Endothelial cell of umbilical vein (primary cell): Measurements from ENCODE around the gene ARTN. TPM values are rescaled to one million over a fixed set of nuclear protein-coding genes. Genes with fewer than 3 reads are reported as not detected.

Experiments used
- BruUV-seq: library from RNA; stranded (reverse); fragments of 400-500 nt; replicated peaks from 2 replicates; lab custom pipeline; 2021; lab: Mats Ljungman, UMichigan
- CTCF ChIA-PET: fragments of 300-600, 350-600 bp; sonication (Branson Sonifier 250); formaldehyde crosslinking; loops from one replicate; lab custom pipeline; 2021; ENCODE audit warnings: antibody characterized with exemption, inconsistent platforms; lab: Charles Lee
- POLR2A ChIA-PET: fragments of 300-600, 350-600 bp; sonication (Branson Sonifier 250); formaldehyde crosslinking; loops from one replicate; lab custom pipeline; 2021; ENCODE audit warnings: antibody characterized with exemption, inconsistent platforms; lab: Charles Lee
- DNase-seq: peaks from one replicate; pipeline ENCODE4 v3.0.0-alpha.2; 2011; ENCODE audit warnings: low read depth, low spot score
- FAIRE-seq: peaks from 2 replicates; lab custom pipeline; 2011; peaks lifted over from hg19 to GRCh38; lab: Jason Lieb, UNC
- H2AFZ ChIP-seq: 2 replicates; pipeline ENCODE4 v1.6.0; 2012; ENCODE audit warnings: low read depth, low read length, control low read depth, inconsistent platforms
- H3K27ac ChIP-seq: 2 replicates; pipeline ENCODE4 v1.5.1; 2011; ENCODE audit warnings: low read depth, mild to moderate bottlenecking, control low read depth, low read length, moderate library complexity; ENCODE audit not compliant: insufficient read depth
- H3K27me3 ChIP-seq, 2 experiments: 2 replicates each; pipeline versions ENCODE4 v1.6.0 to v1.6.1; 2011; ENCODE audit warnings: low read length in 2 of 2, mixed read lengths in 1 of 2; ENCODE audit not compliant: control insufficient read depth in 2 of 2, insufficient read depth in 2 of 2
- H3K36me3 ChIP-seq, 2 experiments: 2 replicates in 1 of 2; 3 replicates in 1 of 2; pipeline ENCODE4 v1.5.1; 2011; ENCODE audit warnings: low read length in 2 of 2, mild to moderate bottlenecking in 1 of 2, moderate library complexity in 1 of 2; ENCODE audit not compliant: control insufficient read depth in 2 of 2, insufficient read depth in 2 of 2; ENCODE audit errors: extremely low read depth in 1 of 2
- H3K4me1 ChIP-seq: 3 replicates; pipeline ENCODE4 v1.5.1; 2011; ENCODE audit warnings: mild to moderate bottlenecking, low read length; ENCODE audit not compliant: control insufficient read depth, insufficient read depth; ENCODE audit errors: extremely low read depth
- H3K4me2 ChIP-seq: 2 replicates; pipeline ENCODE4 v1.6.1; 2011; ENCODE audit warnings: low read length, control low read depth, mixed read lengths; ENCODE audit not compliant: insufficient read depth
- H3K4me3 ChIP-seq, 3 experiments: fragments of 200-600 bp in 1 of 3; sonication (generic), shearing (Covaris generic) in 1 of 3; replicated peaks in 1 of 3; 2 replicates each; pipeline ENCODE4 v1.5.1; 2011 to 2016; ENCODE audit warnings: control low read depth in 3 of 3, low read length in 3 of 3, mild to moderate bottlenecking in 2 of 3, inconsistent platforms in 1 of 3, low read depth in 1 of 3, moderate library complexity in 1 of 3; ENCODE audit not compliant: insufficient read depth in 1 of 3
- H3K79me2 ChIP-seq: 2 replicates; pipeline ENCODE4 v1.6.0; 2012; ENCODE audit warnings: low read length, inconsistent platforms; ENCODE audit not compliant: control insufficient read depth, insufficient read depth
- H3K9ac ChIP-seq: replicated peaks from 2 replicates; pipeline ENCODE3; 2011; ENCODE audit warnings: low read length, control low read depth; ENCODE audit not compliant: insufficient read depth; ENCODE audit errors: extremely low read depth
- H3K9me1 ChIP-seq: replicated peaks from 3 replicates; pipeline ENCODE4 v1.6.0; 2011; ENCODE audit warnings: mild to moderate bottlenecking, low read length; ENCODE audit not compliant: control insufficient read depth, insufficient read depth; ENCODE audit errors: extremely low read depth
- H3K9me3 ChIP-seq: replicated peaks from 2 replicates; pipeline ENCODE4 v1.5.1; 2012; ENCODE audit warnings: low read length, inconsistent platforms; ENCODE audit not compliant: control insufficient read depth, insufficient read depth
- H4K20me1 ChIP-seq: replicated peaks from 2 replicates; pipeline ENCODE3; 2011; ENCODE audit warnings: mild to moderate bottlenecking, low read length; ENCODE audit not compliant: control insufficient read depth, insufficient read depth; ENCODE audit errors: extremely low read depth
- EZH2 ChIP-seq: IDR thresholded peaks from 2 replicates; pipeline ENCODE4 v1.6.1; 2012; ENCODE audit warnings: borderline replicate concordance, low read depth, mild to moderate bottlenecking, moderate library complexity, low read length, inconsistent platforms; ENCODE audit not compliant: severe bottlenecking
- FOS ChIP-seq: IDR thresholded peaks from 2 replicates; pipeline ENCODE4 v1.6.1; 2011; ENCODE audit warnings: mild to moderate bottlenecking, low read length, moderate library complexity, borderline replicate concordance; ENCODE audit not compliant: insufficient read depth
- GATA2 ChIP-seq: IDR thresholded peaks from 2 replicates; pipeline ENCODE4 v1.7.0; 2011; ENCODE audit warnings: low read depth, mild to moderate bottlenecking, moderate library complexity, mixed read lengths, low read length; ENCODE audit not compliant: insufficient read length, insufficient read depth
- JUN ChIP-seq: IDR thresholded peaks from 2 replicates; pipeline ENCODE4 v1.6.1; 2011; ENCODE audit warnings: borderline replicate concordance, low read depth; ENCODE audit not compliant: insufficient read length, insufficient read depth
- MYC ChIP-seq: IDR thresholded peaks from one replicate; pipeline ENCODE4 v1.6.1; 2011; ENCODE audit warnings: mild to moderate bottlenecking, low read depth, low read length
- POLR2A ChIP-seq: IDR thresholded peaks from 2 replicates; pipeline ENCODE4 v1.6.1; 2012; ENCODE audit warnings: low read depth, mild to moderate bottlenecking, control low read depth, low read length
- POLR2AphosphoS5 ChIP-seq: IDR thresholded peaks from 2 replicates; pipeline ENCODE4 v1.6.1; 2012; ENCODE audit warnings: low read depth, mild to moderate bottlenecking, control low read depth, low read length, moderate library complexity; ENCODE audit not compliant: insufficient read depth
- dilution Hi-C: fragments of 300-500 bp; cut with MboI; formaldehyde crosslinking; loops from one replicate; pipeline ENCODE4 v1.15.0; 2019; ENCODE audit warnings: low sequenced_read_pairs; ENCODE audit not compliant: extremely low pct_ligation_motif_present
- intact Hi-C: fragments of 100-400 bp; cut with micrococcal nuclease; formaldehyde crosslinking; loops from one replicate; pipeline ENCODE4 v1.10.0; 2022
- polyA plus RNA-seq, 4 experiments: library from polyadenylated mRNA; depleted of rRNA in 3 of 4; stranded (reverse) in 3 of 4; unstranded in 1 of 4; fragments of >200 nt; gene quantifications; 2 replicates each; pipeline versions ENCODE4 v1.2.1 to v1.2.3, GENCODE V29; 2011 to 2012; ENCODE audit warnings: missing spikeins in 1 of 4
- total RNA-seq: library from RNA; stranded (reverse); gene quantifications from 2 replicates; pipeline ENCODE4 v1.2.3, GENCODE V29; 2021
- TF ChIP-seq, protein P1 (sequence below), 2 donors: IDR thresholded peaks; 1 replicate in 1 of 2; 2 replicates in 1 of 2; pipeline ENCODE4 v1.5.1; 2011; ENCODE audit warnings: low read length in 2 of 2, mild to moderate bottlenecking in 2 of 2, moderate library complexity in 2 of 2, control low read depth in 1 of 2, inconsistent platforms in 1 of 2, low read depth in 1 of 2; ENCODE audit not compliant: insufficient read depth in 1 of 2; ENCODE audit errors: extremely low read depth in 1 of 2
- TF ChIP-seq, protein P2 (sequence below): IDR thresholded peaks from 2 replicates; pipeline ENCODE4 v1.6.1; 2011; ENCODE audit not compliant: insufficient read depth, insufficient read length

Gene ARTN
- total and polyA plus RNA-seq, 2 donors (not counting 3 experiments of a cell fraction or from before 2014, with no cell fraction given): 0.11 to 0.18 TPM

DNA sequence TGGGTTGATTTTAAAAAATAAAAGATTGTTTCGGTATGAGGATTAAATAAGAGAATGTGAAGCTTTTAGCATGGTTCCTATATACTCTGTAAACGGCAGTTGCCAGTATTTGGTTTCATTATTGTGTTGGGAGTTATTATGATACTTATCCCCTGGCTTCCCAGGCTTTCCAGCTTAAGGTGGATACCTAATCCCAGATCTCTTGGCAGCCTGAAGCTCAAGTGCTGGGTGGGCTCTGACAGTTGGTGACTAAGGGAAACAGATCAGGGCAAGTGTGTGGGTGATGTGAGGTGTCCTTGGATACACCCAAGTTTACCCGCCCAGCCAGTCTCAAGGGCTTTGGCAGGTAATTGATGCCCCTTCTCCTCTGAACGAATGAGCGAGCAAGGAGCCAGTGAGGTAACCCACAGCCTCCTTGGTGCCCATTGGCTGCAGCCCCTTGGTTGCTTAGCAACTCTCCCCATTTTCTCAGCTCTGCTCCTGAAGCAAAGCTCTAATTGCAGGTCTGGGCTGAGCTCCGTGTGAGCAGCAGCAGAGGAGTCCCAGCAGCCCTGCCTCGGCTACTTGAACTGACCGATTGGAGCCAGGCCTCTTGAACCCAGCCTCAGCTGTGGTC is 19.2 kb downstream of the ARTN start:
- H3K79me2 ChIP-seq: no peaks in the 10 kb centered on the region
- intact Hi-C loops: no loop called here
- FAIRE-seq: no peak

More for the DNA sequence above, 19.2 kb downstream of the ARTN start:
- POLR2A ChIA-PET: no interaction called here
- H3K9me1 ChIP-seq: no peaks in the 10 kb centered on the region
- dilution Hi-C loops: no loop called here
- peaks cover 7% of the 10 kb centered on the region for H3K4me1 ChIP-seq
- peaks cover 3 to 19% of the 10 kb centered on the region in 2 experiments for H3K36me3 ChIP-seq
- no peaks in the 10 kb centered on the region for H3K27me3 ChIP-seq
- no peak overlapping the region for H2AFZ ChIP-seq
- no peak for DNase-seq
- H3K9ac ChIP-seq: no peak overlapping the region
- no TSS peak for BruUV-seq
- no peaks in the 10 kb centered on the region for H4K20me1 ChIP-seq
- no peaks in the 10 kb centered on the region for H3K9me3 ChIP-seq
- no peak overlapping the region for H3K4me2 ChIP-seq
- H3K27ac ChIP-seq: no peak overlapping the region
- no peak overlapping the region for H3K4me3 ChIP-seq
- CTCF ChIA-PET: interaction anchor here (1.7 kb wide), 1 partner anchor 95 kb away, joined by 4 read pairs; no protein-coding TSS in a partner anchor
- TF ChIP-seq, protein P1, sequence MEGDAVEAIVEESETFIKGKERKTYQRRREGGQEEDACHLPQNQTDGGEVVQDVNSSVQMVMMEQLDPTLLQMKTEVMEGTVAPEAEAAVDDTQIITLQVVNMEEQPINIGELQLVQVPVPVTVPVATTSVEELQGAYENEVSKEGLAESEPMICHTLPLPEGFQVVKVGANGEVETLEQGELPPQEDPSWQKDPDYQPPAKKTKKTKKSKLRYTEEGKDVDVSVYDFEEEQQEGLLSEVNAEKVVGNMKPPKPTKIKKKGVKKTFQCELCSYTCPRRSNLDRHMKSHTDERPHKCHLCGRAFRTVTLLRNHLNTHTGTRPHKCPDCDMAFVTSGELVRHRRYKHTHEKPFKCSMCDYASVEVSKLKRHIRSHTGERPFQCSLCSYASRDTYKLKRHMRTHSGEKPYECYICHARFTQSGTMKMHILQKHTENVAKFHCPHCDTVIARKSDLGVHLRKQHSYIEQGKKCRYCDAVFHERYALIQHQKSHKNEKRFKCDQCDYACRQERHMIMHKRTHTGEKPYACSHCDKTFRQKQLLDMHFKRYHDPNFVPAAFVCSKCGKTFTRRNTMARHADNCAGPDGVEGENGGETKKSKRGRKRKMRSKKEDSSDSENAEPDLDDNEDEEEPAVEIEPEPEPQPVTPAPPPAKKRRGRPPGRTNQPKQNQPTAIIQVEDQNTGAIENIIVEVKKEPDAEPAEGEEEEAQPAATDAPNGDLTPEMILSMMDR (IDR thresholded peaks at IDR 0.05; ENCODE audit: extremely low read depth in 1 of 2, insufficient read depth in 1 of 2, low read depth in 1 of 2, low read length in 2 of 2): no peak
- TF ChIP-seq MYC (no peak), JUN (no peak), EZH2 (no peak), POLR2A (no peak), GATA2 (no peak), POLR2AphosphoS5 (no peak), FOS (no peak)
- TF ChIP-seq, protein P2, sequence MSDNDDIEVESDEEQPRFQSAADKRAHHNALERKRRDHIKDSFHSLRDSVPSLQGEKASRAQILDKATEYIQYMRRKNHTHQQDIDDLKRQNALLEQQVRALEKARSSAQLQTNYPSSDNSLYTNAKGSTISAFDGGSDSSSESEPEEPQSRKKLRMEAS: no peak
